Keratinocyte (primary cell): ENCODE results near the gene SAMM50.

Experiments used
- CTCF ChIP-seq, 3 experiments: IDR thresholded peaks in 1 of 3; conservative IDR thresholded peaks in 1 of 3; optimal IDR thresholded peaks in 1 of 3; 2 replicates in 2 of 3; 3 replicates in 1 of 3; pipeline versions ENCODE3 to v1.5.1; 2011; ENCODE audit warnings: low read length in 3 of 3, mild to moderate bottlenecking in 3 of 3, moderate library complexity in 2 of 3, control low read depth in 1 of 3, inconsistent platforms in 1 of 3; ENCODE audit not compliant: insufficient read depth in 2 of 3; ENCODE audit errors: extremely low read depth in 1 of 3
- EZH2 ChIP-seq: IDR thresholded peaks from one replicate; pipeline ENCODE4 v1.6.1; 2012; ENCODE audit warnings: inconsistent platforms, mild to moderate bottlenecking, low read length, moderate library complexity

GRCh38 chr22:43951391-43951790 is 3.9 kb upstream of the SAMM50 start:
- no peak for TF ChIP-seq CTCF (optimal IDR thresholded peaks at IDR 0.05 in 1 of 3, IDR thresholded peaks at IDR 0.05 in 1 of 3, conservative IDR thresholded peaks at IDR 0.05 in 1 of 3; ENCODE audit: extremely low read depth in 1 of 3, insufficient read depth in 2 of 3, low read length in 3 of 3)
- no peak for TF ChIP-seq EZH2
